ENCODE data around the gene SNRPE. TPM values are rescaled to one million over a fixed set of nuclear protein-coding genes. Genes with fewer than 3 reads are reported as not detected.

SNRPE gene
- total RNA-seq, 1 donor from 2014 or later: 76.4 TPM

Other genes starting within 250 kb of the SNRPE start
- gene ATP2B4, start 234.8 kb upstream of the SNRPE start, total RNA-seq: 107 TPM
- 1.6 TPM for gene LAX1, start 96.4 kb upstream of the SNRPE start, total RNA-seq
- 52.3 TPM for gene ZBED6, start 66.0 kb upstream of the SNRPE start, total RNA-seq
- 84.7 TPM for gene ZC3H11A, start 66.0 kb upstream of the SNRPE start, total RNA-seq
- gene SOX13, start 211.5 kb downstream of the SNRPE start, total RNA-seq: 56.3 TPM